GM12865 (cell line): ENCODE data around the gene ALDH8A1.

ENCODE experiments used
- DNase-seq: peaks from one replicate; pipeline ENCODE4 v3.0.0; 2010; ENCODE audit warnings: low read depth
- H3K4me3 ChIP-seq: 2 replicates; pipeline ENCODE4 v1.5.1; 2011; ENCODE audit warnings: mild to moderate bottlenecking, low read depth, low read length, control low read depth
- CTCF ChIP-seq: IDR thresholded peaks from 2 replicates; pipeline ENCODE4 v1.5.1; 2011; ENCODE audit warnings: low read length, control low read depth, low read depth, inconsistent platforms; ENCODE audit not compliant: insufficient read depth; ENCODE audit errors: missing control alignments

The ALDH8A1 gene

GRCh38 chr6:134932535-134933470 lies 17.1 kb downstream of the ALDH8A1 start:
- TF ChIP-seq CTCF, result no peak
- no peak overlapping the region for H3K4me3 ChIP-seq
- no peak for DNase-seq

DNA sequence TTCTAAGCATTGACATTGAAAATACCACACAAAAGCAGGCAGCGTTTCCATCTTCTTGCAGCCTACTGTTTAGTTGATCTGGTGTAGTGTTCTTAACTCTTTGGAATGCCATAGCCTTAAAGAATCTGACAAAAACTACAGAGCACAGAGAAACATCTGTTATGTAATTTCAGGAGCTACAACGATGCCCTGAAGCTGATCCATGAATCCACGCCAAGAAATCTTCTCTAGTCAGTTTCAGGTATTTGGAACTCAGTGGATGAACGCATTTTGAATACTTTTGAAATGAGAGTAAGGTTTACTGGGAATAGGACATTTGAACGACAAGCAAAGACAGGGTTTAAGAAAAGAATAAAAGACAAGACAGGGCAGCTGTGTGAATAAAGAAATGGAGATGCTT lies 17.8 kb downstream of the ALDH8A1 start:
- TF ChIP-seq CTCF, result no peak
- H3K4me3 ChIP-seq, result no peak overlapping the region
- no peak for DNase-seq

- H3K4me3 ChIP-seq, result no peak overlapping the region
- DNase-seq, result no peak
- TF ChIP-seq CTCF, result no peak
Observed at GRCh38 chr6:134930463-134930862, 19.4 kb downstream of the ALDH8A1 start.

GRCh38 chr6:134928151-134928900 lies 21.6 kb downstream of the ALDH8A1 start:
- TF ChIP-seq CTCF, result no peak
- no peak for DNase-seq

DNA sequence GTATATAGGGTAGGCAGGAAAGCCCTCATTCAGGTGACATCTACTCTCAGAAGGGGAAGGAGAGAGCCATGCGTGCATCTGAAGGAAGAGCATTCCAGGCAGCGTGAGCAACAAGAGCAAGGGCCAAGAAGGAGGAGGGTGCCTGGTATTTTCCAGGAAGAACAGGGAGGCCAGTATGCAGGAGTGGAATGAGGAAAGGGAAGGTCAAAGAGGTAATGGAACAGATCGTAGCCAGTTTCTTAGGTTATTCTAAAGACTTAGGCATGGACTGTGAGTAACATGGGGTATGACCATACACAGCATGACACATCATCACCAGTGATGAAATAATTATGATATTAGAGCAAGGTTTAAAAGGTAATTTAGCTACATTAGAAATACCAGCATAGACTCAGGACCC lies 24.1 kb downstream of the ALDH8A1 start:
- TF ChIP-seq CTCF, result no peak
- DNase-seq, result no peak
- H3K4me3 ChIP-seq, result no peak overlapping the region

More at GRCh38 chr6:134928151-134928900, 21.6 kb downstream of the ALDH8A1 start:
- H3K4me3 ChIP-seq, result no peak overlapping the region

DNA sequence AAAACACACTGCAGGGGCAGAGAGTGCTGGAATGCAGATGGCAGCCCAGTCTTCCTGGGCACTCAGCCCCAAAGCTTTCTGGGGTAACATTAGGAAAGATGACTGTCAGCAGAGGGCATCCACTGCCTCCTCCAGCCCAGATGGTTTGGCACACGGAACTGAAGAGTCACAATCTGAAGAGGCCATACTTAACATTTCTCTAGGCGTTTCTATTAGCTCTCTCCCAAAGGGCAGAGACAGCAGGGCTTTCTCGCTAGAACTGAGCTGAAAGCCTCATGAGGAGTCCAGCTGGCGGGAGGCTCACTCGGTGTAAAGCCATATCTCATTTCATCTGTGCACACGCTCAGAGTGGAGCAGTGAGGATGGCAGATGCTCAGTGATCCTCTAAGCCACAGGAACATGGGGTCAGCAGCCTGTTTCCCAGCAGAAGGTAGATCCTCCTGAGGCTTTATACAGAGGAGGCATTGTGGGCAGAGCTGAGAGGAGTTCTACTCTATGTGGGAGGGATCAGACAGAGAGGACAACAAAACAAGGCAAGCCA lies 28.1 kb downstream of the ALDH8A1 start:
- no peak overlapping the region for H3K4me3 ChIP-seq
- no peak for TF ChIP-seq CTCF
- no peak for DNase-seq
